RWPE2 (cell line): ENCODE results near the gene MAP7D1.

ENCODE experiments used
- ATAC-seq: fragments of 200-7000 bp; cut with Tn5 transposase; 3 replicates; pipeline ENCODE4 v1.9.1; 2021; ENCODE audit warnings: low read depth
- DNase-seq: peaks from one replicate; pipeline ENCODE4 v3.0.0-alpha.2; 2020; ENCODE audit warnings: low spot score
- H3K27ac ChIP-seq: fragments of 450-650 bp; 2 replicates; pipeline ENCODE4 v1.5.1; 2017; ENCODE audit warnings: mild to moderate bottlenecking; ENCODE audit not compliant: poor library complexity, severe bottlenecking
- H3K27me3 ChIP-seq: fragments of 250-450 bp; sonication (Bioruptor Pico); 2 replicates; pipeline ENCODE4 v1.5.1; 2021; ENCODE audit warnings: mild to moderate bottlenecking, moderate library complexity; ENCODE audit not compliant: insufficient read depth, poor library complexity, severe bottlenecking
- H3K36me3 ChIP-seq: fragments of 250-450 bp; sonication (Bioruptor Pico); 2 replicates; pipeline ENCODE4 v1.5.1; 2020; ENCODE audit warnings: low read depth, mild to moderate bottlenecking, moderate library complexity
- H3K4me1 ChIP-seq: fragments of 250-450 bp; sonication (Bioruptor Pico); 2 replicates; pipeline ENCODE4 v1.5.1; 2021; ENCODE audit warnings: mild to moderate bottlenecking, moderate library complexity; ENCODE audit not compliant: insufficient read depth, poor library complexity, severe bottlenecking
- H3K4me3 ChIP-seq: fragments of 250-450 bp; sonication (Bioruptor Pico); 2 replicates; pipeline ENCODE4 v1.5.1; 2021; ENCODE audit warnings: mild to moderate bottlenecking, moderate library complexity; ENCODE audit not compliant: severe bottlenecking
- H3K9me3 ChIP-seq: fragments of 250-450 bp; sonication (Bioruptor Pico); 2 replicates; pipeline ENCODE4 v1.5.1; 2021; ENCODE audit warnings: mild to moderate bottlenecking, moderate library complexity; ENCODE audit not compliant: severe bottlenecking
- CTCF ChIP-seq: fragments of 450-650 bp; IDR thresholded peaks from one replicate; pipeline ENCODE4 v1.5.1; 2017; ENCODE audit warnings: mild to moderate bottlenecking, moderate library complexity; ENCODE audit not compliant: poor library complexity, severe bottlenecking

Gene MAP7D1

GRCh38 chr1:36126005-36126716 lies 29.8 kb upstream of the MAP7D1 start:
- no peak for ATAC-seq
- H3K27me3 ChIP-seq: peaks cover 3% of the 10 kb centered on the region
- TF ChIP-seq CTCF: no peak
- DNase-seq: no peak
- no peaks in the 10 kb centered on the region for H3K9me3 ChIP-seq
- no peaks in the 10 kb centered on the region for H3K36me3 ChIP-seq
- H3K4me1 ChIP-seq: no peaks in the 10 kb centered on the region
- no peak overlapping the region for H3K27ac ChIP-seq
- no peak overlapping the region for H3K4me3 ChIP-seq

GRCh38 chr1:36126797-36127500 lies 29.0 kb upstream of the MAP7D1 start:
- H3K4me3 ChIP-seq: no peak overlapping the region
- H3K9me3 ChIP-seq: no peaks in the 10 kb centered on the region
- H3K36me3 ChIP-seq: no peaks in the 10 kb centered on the region
- no peak overlapping the region for H3K27ac ChIP-seq
- ATAC-seq: no peak
- H3K4me1 ChIP-seq: no peaks in the 10 kb centered on the region
- TF ChIP-seq CTCF: no peak
- DNase-seq: no peak
- peaks cover 3% of the 10 kb centered on the region for H3K27me3 ChIP-seq

- Histone ChIP-seq H3K27me3 (peaks cover 3% of the 10 kb centered on the region), H3K4me1 (peaks cover 1% of the 10 kb centered on the region), H3K27ac (no peak overlapping the region), H3K4me3 (no peak overlapping the region), H3K9me3 (no peaks in the 10 kb centered on the region), H3K36me3 (no peaks in the 10 kb centered on the region)
- TF ChIP-seq CTCF: no peak
- DNase-seq: no peak
- ATAC-seq: no peak; the same call in 2 of the 3 replicates
Measured at GRCh38 chr1:36128126-36128904, 27.6 kb upstream of the MAP7D1 start.

- H3K36me3 ChIP-seq: no peaks in the 10 kb centered on the region
- no peak for DNase-seq
- TF ChIP-seq CTCF: no peak
- peaks cover 6% of the 10 kb centered on the region for H3K4me1 ChIP-seq
- no peak overlapping the region for H3K27ac ChIP-seq
- no peak for ATAC-seq
- no peak overlapping the region for H3K4me3 ChIP-seq
- no peaks in the 10 kb centered on the region for H3K9me3 ChIP-seq
- H3K27me3 ChIP-seq: peaks cover 3% of the 10 kb centered on the region
Measured at GRCh38 chr1:36128905-36129206, 27.1 kb upstream of the MAP7D1 start.

- no peak for ATAC-seq
- H3K4me3 ChIP-seq: no peak overlapping the region
- no peaks in the 10 kb centered on the region for H3K27me3 ChIP-seq
- H3K36me3 ChIP-seq: peaks cover 4% of the 10 kb centered on the region
- DNase-seq: no peak
- peaks cover 34% of the 10 kb centered on the region for H3K4me1 ChIP-seq
- no peak for TF ChIP-seq CTCF
- H3K9me3 ChIP-seq: no peaks in the 10 kb centered on the region
- no peak overlapping the region for H3K27ac ChIP-seq
Measured at GRCh38 chr1:36132029-36132428, 23.9 kb upstream of the MAP7D1 start.
